GM23338 (cell line): Measurements from ENCODE around the gene CACNB3.

Experiments
- CREB1 ChIP-seq: fragments of 250-450 bp; sonication (Bioruptor Pico); IDR thresholded peaks from 2 replicates; pipeline ENCODE4 v1.5.0; 2020; ENCODE audit warnings: low read depth, mild to moderate bottlenecking, moderate library complexity
- ETS1 ChIP-seq: IDR thresholded peaks from 2 replicates; pipeline ENCODE4 v1.6.1; 2016; ENCODE audit warnings: antibody characterized with exemption
- EZH2 ChIP-seq: fragments of 200-600 bp; sonication (generic); IDR thresholded peaks from one replicate; pipeline ENCODE4 v1.8.0; 2017; ENCODE audit warnings: antibody characterized with exemption, mild to moderate bottlenecking, low read depth; ENCODE audit not compliant: unreplicated experiment
- EZH2phosphoT487 ChIP-seq: fragments of 200-600 bp; sonication (generic); IDR thresholded peaks from one replicate; pipeline ENCODE4 v1.8.1; 2018; ENCODE audit warnings: antibody characterized with exemption; ENCODE audit not compliant: unreplicated experiment
- JUNB ChIP-seq: IDR thresholded peaks from one replicate; pipeline ENCODE4 v1.6.1; 2016; ENCODE audit warnings: antibody characterized with exemption; ENCODE audit not compliant: unreplicated experiment
- POLR2AphosphoS5 ChIP-seq: IDR thresholded peaks from 2 replicates; pipeline ENCODE4 v1.6.1; 2016; ENCODE audit warnings: antibody characterized with exemption, low read depth
- ZNF114 ChIP-seq: fragments of 250-450 bp; sonication (Bioruptor Pico); IDR thresholded peaks from 2 replicates; pipeline ENCODE4 v1.5.0; 2020; ENCODE audit warnings: mild to moderate bottlenecking, moderate library complexity
- ZNF331 ChIP-seq: fragments of 250-450 bp; sonication (Bioruptor Pico); IDR thresholded peaks from 2 replicates; pipeline ENCODE4 v1.5.0; 2020; ENCODE audit warnings: low read depth, mild to moderate bottlenecking, moderate library complexity
- TF ChIP-seq, protein P1 (sequence below), 2 experiments: fragments of 200-600 bp in 1 of 2; sonication (generic) in 1 of 2; conservative IDR thresholded peaks; 2 replicates each; pipeline versions ENCODE4 v1.5.1 to v1.6.1; 2016 to 2017; ENCODE audit warnings: antibody characterized with exemption in 2 of 2, low read depth in 2 of 2, mild to moderate bottlenecking in 2 of 2, moderate library complexity in 1 of 2
- TF ChIP-seq, protein P2 (sequence below): IDR thresholded peaks from one replicate; pipeline ENCODE4 v1.6.1; 2018; ENCODE audit warnings: antibody characterized with exemption; ENCODE audit not compliant: unreplicated experiment

DNA sequence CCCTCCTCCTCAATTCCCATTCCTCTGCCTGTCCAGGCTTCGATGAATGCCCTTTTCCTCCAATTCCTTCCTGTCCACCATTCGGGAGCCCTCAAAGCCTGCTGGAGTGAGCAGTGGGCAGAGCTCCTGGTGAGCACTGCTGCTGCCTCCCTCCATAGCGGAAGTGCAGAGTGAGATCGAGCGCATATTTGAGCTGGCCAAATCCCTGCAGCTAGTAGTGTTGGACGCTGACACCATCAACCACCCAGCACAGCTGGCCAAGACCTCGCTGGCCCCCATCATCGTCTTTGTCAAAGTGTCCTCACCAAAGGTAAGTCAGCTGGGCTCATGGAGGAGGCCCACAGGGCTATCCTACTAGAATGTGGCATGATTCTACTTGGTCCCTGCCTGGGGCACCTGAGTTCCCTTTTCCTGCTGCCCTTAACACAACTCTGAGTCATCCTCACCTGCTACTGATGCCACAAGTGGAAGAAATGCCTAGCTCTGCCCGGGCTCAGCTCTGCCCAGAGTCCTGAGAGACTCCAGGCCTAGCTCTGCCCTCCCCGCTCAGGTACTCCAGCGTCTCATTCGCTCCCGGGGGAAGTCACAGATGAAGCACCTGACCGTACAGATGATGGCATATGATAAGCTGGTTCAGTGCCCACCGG lies 8.0 kb downstream of the CACNB3 start:
- TF ChIP-seq, protein P1, sequence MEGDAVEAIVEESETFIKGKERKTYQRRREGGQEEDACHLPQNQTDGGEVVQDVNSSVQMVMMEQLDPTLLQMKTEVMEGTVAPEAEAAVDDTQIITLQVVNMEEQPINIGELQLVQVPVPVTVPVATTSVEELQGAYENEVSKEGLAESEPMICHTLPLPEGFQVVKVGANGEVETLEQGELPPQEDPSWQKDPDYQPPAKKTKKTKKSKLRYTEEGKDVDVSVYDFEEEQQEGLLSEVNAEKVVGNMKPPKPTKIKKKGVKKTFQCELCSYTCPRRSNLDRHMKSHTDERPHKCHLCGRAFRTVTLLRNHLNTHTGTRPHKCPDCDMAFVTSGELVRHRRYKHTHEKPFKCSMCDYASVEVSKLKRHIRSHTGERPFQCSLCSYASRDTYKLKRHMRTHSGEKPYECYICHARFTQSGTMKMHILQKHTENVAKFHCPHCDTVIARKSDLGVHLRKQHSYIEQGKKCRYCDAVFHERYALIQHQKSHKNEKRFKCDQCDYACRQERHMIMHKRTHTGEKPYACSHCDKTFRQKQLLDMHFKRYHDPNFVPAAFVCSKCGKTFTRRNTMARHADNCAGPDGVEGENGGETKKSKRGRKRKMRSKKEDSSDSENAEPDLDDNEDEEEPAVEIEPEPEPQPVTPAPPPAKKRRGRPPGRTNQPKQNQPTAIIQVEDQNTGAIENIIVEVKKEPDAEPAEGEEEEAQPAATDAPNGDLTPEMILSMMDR (conservative IDR thresholded peaks at IDR 0.05; ENCODE audit: low read depth in 2 of 2), result no peak
- no peak for TF ChIP-seq EZH2
- TF ChIP-seq, protein P2, sequence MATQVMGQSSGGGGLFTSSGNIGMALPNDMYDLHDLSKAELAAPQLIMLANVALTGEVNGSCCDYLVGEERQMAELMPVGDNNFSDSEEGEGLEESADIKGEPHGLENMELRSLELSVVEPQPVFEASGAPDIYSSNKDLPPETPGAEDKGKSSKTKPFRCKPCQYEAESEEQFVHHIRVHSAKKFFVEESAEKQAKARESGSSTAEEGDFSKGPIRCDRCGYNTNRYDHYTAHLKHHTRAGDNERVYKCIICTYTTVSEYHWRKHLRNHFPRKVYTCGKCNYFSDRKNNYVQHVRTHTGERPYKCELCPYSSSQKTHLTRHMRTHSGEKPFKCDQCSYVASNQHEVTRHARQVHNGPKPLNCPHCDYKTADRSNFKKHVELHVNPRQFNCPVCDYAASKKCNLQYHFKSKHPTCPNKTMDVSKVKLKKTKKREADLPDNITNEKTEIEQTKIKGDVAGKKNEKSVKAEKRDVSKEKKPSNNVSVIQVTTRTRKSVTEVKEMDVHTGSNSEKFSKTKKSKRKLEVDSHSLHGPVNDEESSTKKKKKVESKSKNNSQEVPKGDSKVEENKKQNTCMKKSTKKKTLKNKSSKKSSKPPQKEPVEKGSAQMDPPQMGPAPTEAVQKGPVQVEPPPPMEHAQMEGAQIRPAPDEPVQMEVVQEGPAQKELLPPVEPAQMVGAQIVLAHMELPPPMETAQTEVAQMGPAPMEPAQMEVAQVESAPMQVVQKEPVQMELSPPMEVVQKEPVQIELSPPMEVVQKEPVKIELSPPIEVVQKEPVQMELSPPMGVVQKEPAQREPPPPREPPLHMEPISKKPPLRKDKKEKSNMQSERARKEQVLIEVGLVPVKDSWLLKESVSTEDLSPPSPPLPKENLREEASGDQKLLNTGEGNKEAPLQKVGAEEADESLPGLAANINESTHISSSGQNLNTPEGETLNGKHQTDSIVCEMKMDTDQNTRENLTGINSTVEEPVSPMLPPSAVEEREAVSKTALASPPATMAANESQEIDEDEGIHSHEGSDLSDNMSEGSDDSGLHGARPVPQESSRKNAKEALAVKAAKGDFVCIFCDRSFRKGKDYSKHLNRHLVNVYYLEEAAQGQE, result no peak
- TF ChIP-seq EZH2phosphoT487, result no peak
- no peak for TF ChIP-seq POLR2AphosphoS5
- TF ChIP-seq CREB1 (CRISPR knock-in tag), result no peak
- TF ChIP-seq ZNF331 (CRISPR knock-in tag), result no peak
- no peak for TF ChIP-seq JUNB
- TF ChIP-seq ETS1, result no peak
- no peak for TF ChIP-seq ZNF114
